GM21576 (cell line): ENCODE data around the gene AGR2.

Experiments
- ATAC-seq: cut with Tn5 transposase; IDR thresholded peaks from one replicate; pipeline ENCODE4 v1.9.1; 2021; ENCODE audit warnings: mild to moderate bottlenecking, moderate library complexity; ENCODE audit not compliant: unreplicated experiment

The AGR2 gene

DNA sequence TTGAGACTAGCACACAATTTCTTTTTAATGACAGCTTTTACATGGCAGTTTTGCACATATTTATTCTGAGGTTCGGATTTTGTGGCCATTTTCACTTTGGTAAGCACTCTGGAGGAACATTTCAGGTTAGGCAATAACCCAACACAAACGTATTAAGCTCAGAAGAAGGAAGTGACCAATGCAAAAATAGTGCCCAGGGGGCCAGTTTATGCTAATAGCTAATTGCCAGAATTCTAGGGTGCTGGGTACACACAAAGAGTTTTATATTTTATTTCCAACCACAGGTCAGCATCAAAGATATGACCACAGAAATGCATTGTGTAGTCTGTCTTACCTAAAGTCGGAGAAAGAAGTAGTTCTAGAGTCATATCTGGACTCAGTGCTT, 8.4 kb upstream of the AGR2 start:
- ATAC-seq, result no peak

DNA sequence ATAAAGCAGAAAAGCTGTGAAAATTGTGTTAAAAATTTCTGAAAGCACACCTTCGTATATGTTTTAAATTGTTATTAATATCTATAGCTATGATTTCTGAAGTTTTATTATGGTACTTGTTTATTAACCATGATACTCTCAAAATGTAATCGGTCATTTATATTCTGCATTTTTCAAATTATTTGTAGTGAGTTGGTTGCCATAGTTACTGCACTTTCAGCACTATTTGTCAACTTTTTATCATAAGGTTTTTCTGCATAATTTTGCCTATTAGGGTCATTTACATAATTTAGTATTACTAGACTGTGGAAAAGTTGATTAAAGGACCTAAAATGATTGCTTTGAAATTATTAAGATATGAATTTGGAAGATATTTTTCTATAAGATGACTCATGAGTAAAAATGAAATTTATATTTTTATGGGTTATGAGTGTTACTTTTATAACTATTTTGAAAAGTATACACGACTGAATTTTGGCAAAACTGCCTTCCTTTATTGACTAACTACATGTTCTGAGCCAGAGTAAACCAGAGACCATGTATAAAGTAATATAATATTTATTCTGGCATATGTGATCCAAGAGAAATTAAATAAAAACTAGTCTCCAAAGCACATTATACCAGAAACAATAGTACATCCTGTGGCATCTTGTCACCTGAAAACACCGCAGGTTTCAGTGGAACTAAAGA, 7.9 kb upstream of the AGR2 start:
- no peak for ATAC-seq

DNA sequence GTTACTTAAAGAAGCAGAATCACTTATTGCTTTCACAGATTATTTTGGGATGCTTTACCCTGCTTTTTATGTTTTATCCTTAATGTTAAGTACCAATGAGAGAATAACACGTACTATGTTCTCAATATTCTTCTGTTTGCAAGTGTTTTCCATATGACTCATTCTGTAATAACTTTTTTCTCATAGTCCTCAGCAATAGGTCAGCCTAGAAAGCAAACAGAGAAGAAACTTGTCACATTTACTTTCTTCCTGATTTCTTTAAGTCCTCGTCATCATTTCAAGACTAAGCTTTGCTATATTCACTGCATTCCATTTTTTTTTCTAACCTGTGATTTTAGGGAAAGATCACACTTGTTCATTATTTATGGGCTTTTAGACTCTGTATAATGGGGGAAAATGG, 6.8 kb upstream of the AGR2 start:
- no peak for ATAC-seq

DNA sequence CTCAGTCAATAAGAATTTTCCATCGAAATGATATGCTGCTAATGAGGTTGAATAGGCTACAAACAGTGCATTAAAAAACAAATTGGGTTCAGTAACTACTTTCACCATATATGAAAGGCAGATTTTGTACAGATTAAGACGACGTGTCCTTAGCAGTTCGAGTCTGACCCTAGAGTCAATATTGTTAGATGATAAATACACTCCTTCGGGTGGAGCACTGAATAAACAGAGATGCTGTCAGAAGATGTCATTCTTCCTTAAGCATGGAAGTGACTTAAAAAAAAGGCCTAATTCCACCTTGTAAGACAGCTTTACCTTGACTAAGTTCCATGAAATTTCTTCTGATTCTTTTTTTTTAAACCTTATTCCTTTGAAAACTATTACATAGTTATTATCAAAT, 5.8 kb upstream of the AGR2 start:
- ATAC-seq, result no peak

DNA sequence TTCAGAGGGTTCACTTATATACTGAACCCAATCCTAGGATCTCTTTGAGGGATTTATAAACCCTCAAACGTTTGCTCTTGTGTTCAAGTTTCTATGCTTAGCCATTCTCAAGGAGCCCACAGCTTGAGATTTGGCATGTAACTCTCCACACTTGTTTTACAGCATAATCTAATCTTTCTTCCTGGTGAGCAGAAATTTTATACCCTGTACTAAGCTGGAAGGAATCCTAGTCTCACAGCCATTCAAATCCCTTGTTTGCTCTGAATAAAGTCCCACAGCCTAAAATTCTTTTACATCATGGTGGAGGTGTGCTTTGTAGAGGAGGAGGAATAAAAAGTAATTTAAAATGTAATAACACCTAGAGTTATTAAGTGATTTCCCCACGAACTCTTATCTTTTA, 5.3 kb upstream of the AGR2 start:
- no peak for ATAC-seq

GRCh38 chr7:16805441-16805840, 642 bp upstream of the AGR2 start:
- no peak for ATAC-seq

GRCh38 chr7:16803881-16804673, 722 bp downstream of the AGR2 start:
- no peak for ATAC-seq

- ATAC-seq, result no peak
Measured at GRCh38 chr7:16803125-16803524, 1.7 kb downstream of the AGR2 start.

GRCh38 chr7:16801579-16801978, 3.2 kb downstream of the AGR2 start:
- no peak for ATAC-seq

DNA sequence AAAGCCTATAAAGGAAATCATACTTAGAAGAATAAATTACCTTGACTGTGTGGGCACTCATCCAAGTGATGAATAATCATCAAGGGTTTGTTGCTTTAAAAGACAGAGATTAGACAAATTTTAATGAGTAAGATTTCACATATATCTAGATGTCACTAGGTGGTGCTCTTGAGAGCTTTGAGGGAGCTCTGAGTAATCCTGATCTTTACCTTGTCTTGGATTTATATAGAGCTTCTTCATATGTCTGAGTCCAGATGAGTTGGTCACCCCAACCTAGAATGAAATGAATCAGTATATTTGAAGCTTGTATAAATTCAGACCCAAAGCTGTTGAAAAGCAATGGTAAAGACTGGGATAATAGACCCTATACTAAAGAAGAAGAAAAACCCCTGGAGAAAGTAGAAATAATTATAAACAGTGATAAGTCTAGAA, 3.7 kb downstream of the AGR2 start:
- ATAC-seq, result peak; percentile 62

DNA sequence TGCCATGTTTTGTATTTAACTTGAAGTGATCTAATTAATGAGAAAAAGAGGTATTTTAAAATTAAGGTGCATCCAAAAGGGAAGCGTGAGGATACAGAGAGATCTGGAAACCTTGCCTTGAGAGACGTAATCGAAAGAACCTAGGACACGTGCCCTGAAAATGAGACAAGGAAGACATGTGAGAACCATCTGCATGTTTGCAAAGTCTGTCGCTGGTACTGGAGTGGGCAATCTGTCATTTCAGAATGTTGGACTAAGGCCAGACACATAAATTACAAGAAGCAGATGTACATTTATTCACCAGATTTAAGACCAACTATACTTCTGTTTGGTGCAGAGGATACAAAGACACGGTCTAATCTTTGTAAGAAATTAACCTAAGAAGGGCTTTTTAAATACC, 9.2 kb downstream of the AGR2 start:
- ATAC-seq, result no peak

- no peak for ATAC-seq
Measured at GRCh38 chr7:16794986-16795385, 9.8 kb downstream of the AGR2 start.

DNA sequence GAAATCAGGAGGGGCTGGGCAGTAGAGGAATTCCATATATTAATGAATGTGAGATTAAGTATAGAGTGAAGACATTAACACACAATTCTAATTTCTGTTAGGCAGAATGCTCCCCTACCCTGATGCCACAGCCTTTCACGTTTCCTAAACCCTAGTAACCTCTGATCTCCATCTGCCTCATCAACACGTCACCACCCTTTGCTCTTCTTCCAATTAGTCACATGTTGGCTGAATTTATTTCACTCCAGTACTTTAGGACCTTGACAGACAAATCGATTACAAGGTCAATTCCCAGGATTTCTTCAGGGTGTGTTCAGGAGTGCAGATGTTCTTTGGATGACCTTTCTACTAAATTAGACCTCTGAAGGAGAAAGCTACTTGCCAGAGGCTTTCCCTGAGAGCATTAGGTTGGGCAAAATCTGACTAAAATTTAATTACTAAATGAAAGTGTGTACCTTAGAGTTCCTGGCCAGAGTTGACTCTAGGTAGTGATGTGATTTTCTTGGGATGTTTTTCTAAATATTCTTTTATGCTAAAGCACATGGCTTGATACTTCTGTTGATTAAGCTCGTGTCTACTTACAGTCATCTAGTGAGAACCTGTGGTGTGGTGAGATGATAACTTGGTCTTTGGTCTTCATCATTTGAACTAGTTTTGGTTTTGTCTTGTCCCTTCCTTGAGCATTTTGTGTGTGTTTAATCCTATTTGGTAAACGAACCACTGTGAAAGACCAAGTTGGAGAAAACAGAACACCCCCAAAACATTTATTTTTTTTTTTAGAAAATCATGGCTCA, 12.7 kb downstream of the AGR2 start:
- ATAC-seq, result no peak

- ATAC-seq, result no peak
Measured at GRCh38 chr7:16791071-16791470, 13.7 kb downstream of the AGR2 start.

- no peak for ATAC-seq
Measured at GRCh38 chr7:16787127-16787526, 17.7 kb downstream of the AGR2 start.

GRCh38 chr7:16786257-16786656, 18.5 kb downstream of the AGR2 start:
- ATAC-seq, result no peak

- no peak for ATAC-seq
Measured at GRCh38 chr7:16785846-16786245, 19.0 kb downstream of the AGR2 start.

GRCh38 chr7:16785321-16785720, 19.5 kb downstream of the AGR2 start:
- no peak for ATAC-seq

GRCh38 chr7:16780596-16780995, 24.2 kb downstream of the AGR2 start:
- no peak for ATAC-seq

DNA sequence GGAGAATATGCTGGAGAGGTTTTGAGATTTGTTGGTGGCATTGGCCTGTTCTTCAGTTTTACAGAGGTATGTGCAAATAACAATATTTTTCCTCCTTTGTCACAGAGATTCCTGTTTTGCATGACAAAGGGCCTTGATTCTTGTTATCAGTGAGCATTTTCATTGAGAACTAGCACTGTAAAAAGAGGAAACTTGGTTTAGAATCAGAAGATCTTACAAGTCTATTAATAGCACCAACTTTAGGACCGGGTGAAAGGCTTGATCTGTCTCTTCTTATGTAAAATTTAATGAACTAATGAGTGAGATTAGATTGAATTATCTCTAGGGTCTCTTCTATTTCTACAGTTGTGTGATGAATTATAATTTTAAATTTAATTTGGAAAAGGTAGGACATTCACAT, 25.7 kb downstream of the AGR2 start:
- no peak for ATAC-seq

- ATAC-seq, result no peak
Measured at GRCh38 chr7:16778476-16778875, 26.3 kb downstream of the AGR2 start.

GRCh38 chr7:16776053-16776452, 28.7 kb downstream of the AGR2 start:
- no peak for ATAC-seq
